NCI-H1436 (cell line): Measurements from ENCODE around the gene CREB1.
"Not testable (repeated sequence)": the region's sequence is repeated elsewhere in the genome, so short reads cannot be mapped to it uniquely, and the experiment has no call there.

Source experiments
- DNase-seq: peaks from one replicate; lab custom pipeline; 2025; lab: John Stamatoyannopoulos, UW

Gene CREB1

DNA sequence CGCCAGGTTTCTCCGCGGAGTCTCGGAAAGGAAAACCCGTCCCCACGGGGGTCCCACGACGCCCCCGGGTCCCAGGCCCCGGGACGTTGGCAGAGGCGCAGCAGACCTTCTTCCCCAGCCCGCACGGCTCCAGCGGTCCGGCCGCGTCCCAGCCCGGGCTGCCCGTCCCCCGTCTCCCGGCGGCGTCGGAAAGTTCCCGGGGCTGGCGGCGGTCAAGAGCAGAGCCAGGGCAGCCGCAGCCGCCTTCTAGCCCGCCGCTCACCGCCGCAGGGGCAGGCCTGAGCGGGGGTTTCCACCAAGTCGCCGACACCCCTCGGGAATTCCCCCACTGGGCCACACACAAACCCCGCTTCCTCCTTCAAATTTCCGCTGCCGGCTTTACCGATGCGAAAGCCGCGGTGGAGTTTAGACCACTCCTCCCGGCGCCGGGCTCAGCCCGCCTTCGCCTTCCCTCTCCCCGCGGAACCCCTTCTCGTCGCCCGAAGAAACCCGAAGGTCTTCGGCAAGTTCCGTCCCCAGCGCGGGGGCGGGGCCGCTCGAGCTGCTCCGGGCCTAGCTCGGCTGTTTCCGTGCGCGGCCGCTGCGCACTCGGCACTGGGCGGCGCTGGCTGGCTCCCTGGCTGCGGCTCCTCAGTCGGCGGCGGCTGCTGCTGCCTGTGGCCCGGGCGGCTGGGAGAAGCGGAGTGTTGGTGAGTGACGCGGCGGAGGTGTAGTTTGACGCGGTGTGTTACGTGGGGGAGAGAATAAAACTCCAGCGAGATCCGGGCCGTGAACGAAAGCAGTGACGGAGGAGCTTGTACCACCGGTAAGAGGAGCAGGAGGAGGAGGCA lies at the start of gene CREB1:
CREB1 (plus strand) TSS at position 633 of the 830 bp plus-strand sequence. CDS start 25,674 bp downstream, outside the sequence.
- peak; percentile 96 for DNase-seq

DNA sequence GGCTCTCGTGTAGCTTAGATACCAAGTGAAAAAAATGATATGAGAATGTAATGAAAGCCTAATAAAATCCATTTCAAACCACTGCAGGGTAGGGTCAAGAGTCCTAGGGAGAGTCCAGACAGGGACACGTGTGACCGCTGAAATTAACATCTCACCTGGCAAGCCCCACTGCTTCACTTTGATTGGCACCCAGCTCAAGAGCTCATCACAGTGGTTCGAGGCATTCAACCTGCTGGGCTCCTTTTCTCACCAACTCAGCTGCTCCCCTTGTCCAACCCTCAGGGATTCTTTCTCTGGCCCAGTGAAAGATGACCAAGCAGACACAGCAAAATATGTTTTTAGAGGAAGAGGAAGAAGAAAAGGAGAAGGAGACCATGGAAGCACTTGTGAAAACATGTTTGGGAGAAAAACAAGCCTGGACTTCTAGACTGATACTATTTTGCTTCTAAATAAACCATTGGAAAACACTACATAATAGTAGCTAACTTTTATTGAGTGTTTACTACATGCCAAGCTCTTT lies 49.2 kb upstream of the CREB1 start:
- no peak for DNase-seq

DNA sequence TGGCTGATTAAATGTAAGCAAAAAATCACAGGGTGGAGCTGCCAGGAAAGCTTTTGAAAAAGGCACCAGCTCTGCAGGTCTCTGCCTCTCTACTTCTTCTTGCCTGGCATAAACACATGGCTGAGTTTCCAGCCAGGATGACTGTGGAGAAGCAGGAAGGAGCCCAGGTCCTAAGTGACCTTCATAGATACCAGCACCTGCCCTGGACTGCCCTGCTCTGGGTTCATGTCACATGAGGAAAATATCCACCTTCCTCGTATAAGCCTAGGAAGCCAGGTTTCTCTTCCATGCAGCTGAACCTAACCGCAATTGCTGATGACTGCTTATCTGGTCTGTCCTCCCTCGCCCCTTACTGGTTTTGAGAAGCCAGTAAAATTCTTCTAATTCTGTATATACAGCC lies 47.8 kb upstream of the CREB1 start:
- no peak for DNase-seq

DNA sequence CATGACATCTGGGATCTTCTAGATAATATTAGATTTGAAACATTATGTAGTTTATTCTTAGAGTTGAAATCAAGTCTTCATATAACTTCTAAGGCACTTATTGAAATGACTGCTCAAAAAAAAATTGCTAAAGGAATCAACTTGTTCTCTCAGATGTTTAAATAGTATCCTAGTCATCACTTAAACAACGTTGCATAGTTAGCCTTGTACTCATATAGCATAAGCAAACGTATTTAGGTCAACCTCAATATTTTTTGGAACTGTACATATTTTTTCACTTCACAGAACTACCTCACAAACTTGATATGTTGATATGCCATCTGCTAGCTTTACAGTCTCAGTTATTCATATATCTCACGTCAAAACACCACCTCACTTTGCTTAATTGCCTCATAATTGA lies 47.1 kb upstream of the CREB1 start:
- no peak for DNase-seq

DNA sequence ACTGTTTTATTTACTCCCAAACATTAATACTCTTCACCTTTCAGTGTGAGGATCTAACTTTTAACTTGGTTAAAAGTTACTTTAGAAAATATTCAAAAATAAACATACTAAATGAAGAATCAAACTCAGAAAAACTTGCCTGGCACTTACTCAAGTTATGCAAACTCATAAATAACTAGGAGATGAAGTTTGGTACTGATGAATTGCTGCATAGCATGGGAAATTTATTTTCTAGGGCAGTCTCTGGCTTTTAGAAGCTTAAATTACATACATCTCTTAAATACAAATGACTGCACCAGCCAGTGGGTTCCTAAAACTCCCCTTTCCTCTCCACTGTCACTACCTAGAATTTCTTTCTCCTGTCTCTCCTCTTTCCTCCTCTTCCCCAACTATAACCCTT lies 46.7 kb upstream of the CREB1 start:
- DNase-seq = no peak

DNA sequence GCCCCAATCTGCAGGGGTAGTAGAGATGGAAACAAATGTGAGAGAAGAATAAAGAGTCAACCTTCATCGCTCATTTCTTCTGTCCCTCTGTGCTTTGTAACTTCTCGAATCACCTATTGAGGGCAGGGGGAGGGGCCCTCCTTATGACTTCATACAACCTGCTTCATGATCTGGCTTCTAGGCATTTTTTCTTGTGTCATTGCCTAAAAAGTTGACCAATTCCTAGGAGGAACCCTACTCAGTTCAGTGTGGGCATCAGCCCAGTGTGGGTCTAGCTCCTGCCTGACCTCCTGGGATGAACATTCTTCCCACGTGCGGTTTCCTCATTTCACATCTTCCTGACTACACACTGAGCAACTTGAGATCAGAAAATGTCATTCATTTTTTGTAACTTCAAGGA lies 46.3 kb upstream of the CREB1 start:
- no peak for DNase-seq

DNA sequence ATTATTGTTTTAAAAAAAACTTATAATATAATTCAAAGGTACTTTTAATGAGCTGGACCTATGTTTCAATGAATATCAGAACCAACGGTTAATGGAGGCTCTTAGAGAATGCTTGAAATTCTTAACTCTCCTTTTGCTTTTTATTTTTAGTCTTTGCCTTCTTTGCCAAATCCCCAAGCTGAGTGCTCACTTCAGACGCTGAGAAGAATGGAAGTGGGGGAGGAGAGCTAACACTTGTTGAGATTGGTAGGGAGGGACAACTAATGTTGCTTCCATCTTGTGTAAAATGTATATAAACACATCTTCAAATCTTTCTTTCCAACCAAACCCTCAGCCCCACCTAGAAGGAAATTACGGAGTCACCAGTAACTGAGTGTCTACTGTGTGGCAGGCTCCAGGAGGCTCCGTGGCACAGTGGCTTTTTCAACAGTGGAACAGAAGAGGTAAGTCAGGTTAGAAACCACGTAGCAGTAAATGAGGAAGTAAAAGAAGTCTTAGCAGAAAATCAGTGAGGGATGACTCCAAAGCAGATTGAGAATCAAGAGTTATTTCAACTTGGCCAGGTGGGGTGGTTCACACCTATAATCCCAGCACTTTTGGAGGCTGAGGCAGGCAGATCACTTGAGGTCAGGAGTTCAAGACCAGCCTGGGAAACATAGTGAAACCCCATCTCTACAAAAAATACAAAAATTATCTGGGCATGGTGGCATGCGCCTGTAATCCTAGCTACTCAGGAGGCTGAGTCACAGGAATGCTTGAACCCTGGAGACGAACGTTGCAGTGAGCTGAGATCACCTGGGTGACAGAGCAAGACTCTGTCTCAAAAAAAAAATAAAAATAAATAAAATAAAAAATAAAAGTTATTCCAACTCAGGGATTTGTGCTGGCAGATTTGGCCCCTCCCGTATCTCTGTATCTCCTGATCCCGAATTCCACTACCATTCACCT lies 45.0 kb upstream of the CREB1 start:
- DNase-seq = no peak

DNA sequence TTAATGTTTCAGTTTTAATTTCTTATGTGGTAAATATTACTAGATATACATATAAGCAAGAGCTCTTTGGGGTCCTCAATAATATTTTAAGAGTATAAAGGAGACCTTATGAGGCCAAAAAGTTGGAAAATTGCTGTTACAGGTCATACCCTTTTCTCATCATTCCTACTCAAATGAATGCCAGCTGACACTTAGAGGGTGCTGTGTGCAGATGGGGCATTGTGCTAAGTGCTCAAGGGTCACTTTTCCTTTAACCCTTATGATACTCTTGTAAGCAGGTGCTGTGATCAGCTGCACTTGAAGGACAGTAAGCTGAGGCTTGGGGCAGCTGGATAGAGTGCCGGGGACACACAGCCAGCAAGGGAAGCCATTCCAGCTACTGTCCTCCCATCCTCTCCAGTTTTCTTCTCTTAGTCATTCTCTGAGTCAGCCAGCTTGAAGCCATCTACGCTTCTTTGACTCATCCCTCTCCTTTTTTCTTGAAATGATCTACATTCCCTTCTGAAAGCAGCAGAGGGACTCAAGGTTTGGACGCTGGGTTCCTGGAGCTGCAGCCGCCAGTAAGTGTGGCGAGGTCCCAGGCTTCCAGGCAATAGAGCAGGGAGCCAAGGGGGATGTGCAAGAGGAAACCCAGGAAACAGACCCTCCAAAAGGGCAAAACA lies 42.0 kb upstream of the CREB1 start:
- no peak for DNase-seq

DNA sequence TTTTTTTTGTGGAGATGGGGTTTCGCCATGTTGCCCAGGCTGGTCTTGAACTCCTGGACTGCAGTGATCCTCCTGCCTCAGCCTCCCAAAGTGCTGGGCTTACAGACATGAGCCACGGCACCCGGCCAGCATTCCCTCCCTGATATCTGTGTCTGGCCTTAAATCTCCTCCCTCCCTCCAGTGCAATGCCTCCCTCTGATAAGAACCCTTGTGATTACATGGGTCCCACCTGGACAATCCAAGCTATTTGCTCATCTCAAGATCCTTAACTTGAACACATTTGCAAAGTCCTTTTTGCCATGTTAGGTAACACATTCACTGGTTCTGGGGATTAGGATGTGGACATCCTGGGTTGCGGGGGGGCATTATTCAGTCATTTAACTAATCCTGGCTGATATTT lies 40.5 kb upstream of the CREB1 start:
- no peak for DNase-seq

DNA sequence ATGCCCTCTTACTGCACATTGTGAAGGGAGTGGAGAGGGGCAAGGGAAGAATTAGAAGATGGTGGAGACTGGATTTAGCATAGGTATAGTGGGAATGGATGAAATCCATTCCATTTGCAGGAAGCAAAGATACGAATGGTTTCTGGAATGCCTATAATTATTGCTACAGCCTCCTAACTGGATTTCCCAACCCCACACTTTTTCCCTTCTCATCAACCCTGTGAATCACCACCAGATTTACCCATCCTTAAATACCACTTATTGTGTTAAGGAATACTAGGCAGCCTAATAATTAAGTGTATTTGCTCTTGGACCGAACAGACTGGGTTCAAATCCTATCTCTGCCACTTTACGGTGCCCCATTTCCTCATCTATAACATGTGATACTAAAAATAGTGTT lies 39.3 kb upstream of the CREB1 start:
- no peak for DNase-seq

DNA sequence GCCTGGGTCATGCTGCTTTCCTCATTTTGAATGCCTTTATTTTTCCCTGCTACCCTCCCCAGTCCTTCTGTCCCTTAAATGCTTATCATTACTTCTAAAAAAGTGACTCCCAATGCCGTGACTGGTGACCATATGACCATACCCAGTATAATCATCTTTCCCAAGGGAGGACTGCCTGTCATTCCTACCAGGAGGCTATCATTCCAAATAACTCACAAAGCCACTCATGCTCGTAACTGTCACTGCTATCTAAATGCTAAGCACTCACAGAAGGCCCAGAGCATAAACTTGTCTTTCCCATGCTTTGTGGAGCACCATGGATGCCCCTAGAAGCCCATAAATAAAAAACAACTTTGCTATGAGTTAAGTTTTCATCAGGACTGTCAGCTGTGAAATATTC lies 38.7 kb upstream of the CREB1 start:
- DNase-seq = no peak

DNA sequence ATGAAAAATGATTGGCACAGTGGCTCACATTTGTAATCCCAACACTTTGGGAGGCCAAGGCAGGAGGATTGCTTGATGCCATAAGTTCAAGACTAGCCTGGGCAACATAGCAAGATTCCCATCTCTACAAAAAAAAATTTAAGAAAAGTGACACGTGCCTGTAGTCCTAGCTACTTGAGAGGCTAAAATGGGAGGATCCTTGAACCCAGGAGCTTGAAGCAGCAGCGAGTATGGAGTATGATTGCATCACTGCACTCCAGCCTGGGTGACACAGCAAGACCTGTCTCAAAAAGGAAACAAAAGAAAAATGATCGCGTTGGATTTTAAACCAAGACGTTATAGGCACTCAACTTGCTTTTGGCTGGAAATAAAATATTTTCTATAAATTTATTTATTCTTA lies 37.8 kb upstream of the CREB1 start:
- DNase-seq = no peak

DNA sequence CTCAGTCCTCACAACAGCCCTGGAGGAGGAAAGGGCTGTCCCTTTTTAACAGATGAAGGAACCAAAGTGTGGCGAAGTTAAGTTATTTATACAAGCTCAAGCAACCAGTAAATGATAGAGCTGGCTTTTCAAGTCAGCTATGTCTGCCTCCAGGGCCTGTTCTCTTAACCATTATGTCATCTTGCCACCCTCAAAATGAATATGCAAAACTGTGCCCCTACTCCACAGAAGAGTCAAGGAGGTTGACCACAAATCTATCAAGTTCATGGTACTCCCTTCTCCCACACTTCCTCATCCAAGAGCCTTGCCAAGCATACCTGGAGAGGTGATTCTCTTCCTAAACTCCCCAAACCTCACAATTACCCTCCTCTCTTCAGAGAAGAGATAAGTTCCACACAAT lies 37.3 kb upstream of the CREB1 start:
- DNase-seq = no peak

DNA sequence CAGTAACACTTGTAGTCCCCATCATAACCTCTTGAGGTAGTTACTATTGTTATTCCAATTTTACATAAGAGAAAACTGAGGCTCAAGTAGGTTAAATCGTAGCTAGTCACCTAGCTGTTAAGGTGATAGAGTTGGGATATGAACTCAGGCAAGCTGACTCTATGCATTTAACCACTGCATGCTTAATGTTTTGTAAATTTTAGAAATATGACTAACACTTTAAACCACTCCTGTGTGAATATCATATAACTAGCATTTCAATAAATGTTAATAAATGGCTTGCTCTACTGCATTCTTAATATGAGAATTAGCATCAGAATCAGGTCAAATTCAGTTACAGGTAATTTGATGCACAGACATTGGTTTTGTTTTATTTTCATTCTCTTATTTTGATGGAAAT lies 35.6 kb upstream of the CREB1 start:
- no peak for DNase-seq

DNA sequence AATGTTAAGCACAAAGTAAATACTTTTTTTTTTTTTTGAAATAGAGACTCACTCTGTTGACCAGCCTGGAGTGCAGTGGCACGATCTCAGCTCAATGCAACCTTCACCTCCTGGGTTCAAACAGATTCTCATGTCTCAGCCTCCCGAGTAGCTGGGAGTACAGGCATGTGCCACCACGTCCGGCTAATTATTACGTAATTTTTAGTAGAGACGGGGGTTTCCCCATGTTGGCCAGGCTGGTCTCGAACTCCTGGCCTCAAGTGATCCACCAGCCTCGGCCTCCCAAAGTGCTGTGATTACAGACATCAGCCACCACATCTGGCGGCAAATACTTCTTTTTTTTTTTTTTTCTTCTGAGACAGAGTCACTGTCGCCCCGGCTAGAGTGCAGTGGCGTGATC lies 32.8 kb upstream of the CREB1 start:
- not testable (repeated sequence) for DNase-seq

DNA sequence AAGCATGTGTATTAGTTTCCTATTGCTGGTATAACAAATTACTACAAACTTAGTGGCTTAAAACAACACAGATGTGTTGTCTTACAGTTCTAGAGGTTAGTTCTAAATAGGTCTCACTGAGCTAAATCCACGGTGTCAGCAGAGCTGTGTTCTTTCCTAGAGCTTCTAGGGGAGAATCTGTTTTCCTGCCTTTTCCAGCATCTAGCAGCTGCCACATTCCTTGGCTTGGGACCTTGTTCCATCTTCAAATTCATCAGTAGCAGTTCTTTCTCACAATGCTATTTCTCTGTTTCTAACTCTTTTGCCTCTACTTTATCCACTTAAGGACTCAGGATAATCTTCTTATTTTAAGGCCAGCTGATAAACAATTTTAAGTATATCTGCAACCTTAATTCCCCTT lies 32.2 kb upstream of the CREB1 start:
- no peak for DNase-seq

DNA sequence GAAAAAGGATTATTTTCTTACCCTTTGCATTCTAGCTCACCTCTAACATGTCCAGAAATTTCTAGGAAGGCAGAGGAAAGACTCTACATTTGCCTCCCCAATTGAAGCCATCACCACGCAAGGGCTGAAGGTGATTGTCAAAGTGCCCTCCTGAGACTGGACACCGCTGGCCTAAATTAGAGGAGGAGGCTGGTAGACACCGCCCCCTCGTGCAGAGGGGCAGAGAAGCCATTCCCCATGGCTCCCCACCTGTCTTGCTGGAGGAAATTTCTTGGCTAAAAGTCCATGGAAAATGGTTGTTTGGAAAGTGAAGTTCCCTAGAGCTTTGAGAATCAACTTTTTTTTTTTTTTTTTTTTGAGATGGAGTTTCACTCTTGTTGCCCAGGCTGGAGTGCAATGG lies 31.3 kb upstream of the CREB1 start:
- no peak for DNase-seq

DNA sequence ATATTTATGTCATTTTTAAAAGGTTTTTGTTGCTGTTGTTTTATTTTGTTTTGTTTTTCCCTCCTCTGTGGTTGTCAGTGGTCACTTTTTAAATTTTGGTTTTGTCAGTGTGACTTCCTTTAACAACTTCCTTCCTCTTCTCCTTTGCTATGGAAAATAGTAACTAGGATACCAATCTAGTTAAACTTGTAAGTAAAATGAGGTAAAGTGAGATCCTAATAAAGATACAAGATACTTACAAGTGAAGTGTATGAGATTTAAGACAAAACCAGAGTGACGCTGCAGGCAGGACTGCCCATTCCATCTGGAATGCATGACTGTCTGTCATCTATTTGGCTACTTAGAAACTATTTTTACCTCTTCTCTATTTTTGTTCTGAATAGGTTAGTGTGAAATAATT lies 30.6 kb upstream of the CREB1 start:
- no peak for DNase-seq

DNA sequence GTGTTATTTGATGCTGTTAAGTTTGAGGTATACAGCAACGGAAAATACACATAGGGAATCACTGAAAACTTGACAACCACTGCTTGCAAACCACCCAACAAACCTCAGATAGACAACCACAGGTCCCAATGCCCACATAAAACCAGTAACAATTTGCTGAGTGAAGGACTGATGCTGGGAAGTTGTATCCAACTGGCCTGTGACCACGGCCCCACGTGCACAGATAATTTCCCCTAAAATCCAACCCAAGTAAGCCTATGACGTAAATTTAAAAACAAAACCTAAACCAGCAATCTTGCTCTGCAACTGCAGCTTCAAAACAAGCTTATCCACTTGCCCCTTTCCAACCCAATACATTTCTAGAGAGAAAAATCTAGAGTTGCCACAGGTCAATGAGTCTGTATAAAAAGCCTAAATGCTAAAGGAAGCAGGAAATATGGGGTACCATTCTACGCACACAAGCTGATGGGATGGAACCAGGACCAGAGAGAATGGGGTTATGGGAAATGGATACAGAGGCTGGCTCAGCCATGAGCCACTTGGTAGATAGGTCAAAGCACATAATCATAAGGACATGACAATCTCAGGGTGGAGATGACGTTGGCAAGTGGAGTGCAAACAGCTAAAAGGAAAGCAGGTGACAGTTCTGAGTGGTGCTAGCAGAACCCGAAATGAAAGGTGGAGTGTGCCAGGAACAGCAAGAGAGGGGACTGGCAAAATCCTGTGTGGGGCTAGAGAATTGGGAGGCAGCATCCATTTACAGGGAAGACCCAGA lies 27.8 kb upstream of the CREB1 start:
- DNase-seq = no peak

DNA sequence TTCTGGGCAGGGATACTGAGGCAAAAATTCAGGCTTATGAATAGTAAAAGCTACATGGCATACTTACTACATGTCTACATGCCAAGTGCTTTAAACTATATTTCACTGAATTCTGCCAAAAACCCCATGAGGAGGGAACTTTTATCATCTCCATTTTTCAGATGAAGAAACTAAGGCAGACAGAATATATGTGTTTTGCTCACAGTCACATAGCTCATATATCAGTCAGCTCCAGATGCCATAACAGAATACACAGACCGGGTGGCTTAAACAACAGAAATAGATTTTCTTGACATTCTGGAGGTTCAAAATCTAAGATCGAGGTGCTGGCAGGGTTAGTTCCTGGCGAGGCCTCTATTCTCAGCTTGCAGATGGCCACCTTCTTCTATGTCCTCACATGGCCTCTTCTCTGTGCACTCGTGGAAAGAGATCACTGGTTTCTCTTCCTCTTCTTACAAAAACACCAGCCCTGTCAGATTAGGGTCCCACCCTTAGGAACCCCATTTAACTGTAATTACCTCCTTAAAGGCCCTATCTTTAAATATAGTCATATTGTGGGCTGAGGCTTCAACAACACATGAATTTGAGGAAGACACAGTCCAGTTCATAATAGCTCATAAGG lies 27.1 kb upstream of the CREB1 start:
- no peak for DNase-seq

DNA sequence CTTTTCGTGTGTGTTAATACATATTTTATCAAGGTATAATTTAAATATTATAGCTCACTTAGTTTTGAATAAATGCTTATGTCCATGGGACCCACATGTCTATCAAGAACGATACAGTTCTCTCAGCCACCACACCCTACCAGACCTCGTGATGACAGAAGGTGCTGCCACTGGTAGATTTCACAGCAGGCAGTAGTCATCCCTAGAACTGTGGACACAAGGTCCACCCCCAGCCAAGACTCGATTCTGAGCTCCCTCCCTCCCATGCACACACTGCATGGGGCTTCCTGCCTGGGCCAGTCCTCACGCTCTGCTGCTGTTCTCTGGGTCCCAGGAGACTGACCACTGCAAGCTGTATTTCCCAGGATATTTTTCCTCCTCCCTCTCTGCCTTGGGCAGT lies 26.5 kb upstream of the CREB1 start:
- DNase-seq = no peak
